HL-60/S4 treated with retinoic acid at 250 ng/mL for 4 days and 3 days (cell line): Measurements from ENCODE around the gene RPS6KA3.
"Not testable (repeated sequence)": the region's sequence is repeated elsewhere in the genome, so short reads cannot be mapped to it uniquely, and the experiment has no call there.

Experiments
- in situ Hi-C: fragments of 300-500 bp; cut with MboI; formaldehyde crosslinking; loops from 2 replicates; pipeline ENCODE4 v1.7.0; 2022; ENCODE audit warnings: low sequenced_read_pairs

The RPS6KA3 gene

GRCh38 chrX:20151689-20152088 lies 115.0 kb downstream of the RPS6KA3 start:
- in situ Hi-C loops, result no loop called here

GRCh38 chrX:20149326-20149725 lies 117.4 kb downstream of the RPS6KA3 start:
- in situ Hi-C loops, result no loop called here

GRCh38 chrX:20147561-20147960 lies 119.1 kb downstream of the RPS6KA3 start:
- in situ Hi-C loops, result no loop called here

- in situ Hi-C loops, result no loop called here
Observed at GRCh38 chrX:20144491-20144890, 122.2 kb downstream of the RPS6KA3 start.

- in situ Hi-C loops, result no loop called here
Observed at GRCh38 chrX:20143561-20143960, 123.1 kb downstream of the RPS6KA3 start.

- in situ Hi-C loops, result no loop called here
Observed at GRCh38 chrX:20143111-20143510, 123.6 kb downstream of the RPS6KA3 start.

- in situ Hi-C loops, result no loop called here
Observed at GRCh38 chrX:20141281-20142220, 125.2 kb downstream of the RPS6KA3 start, which contains the start of gene EIF1AX. Gene EIF1AX (minus strand): TSS chrX:20141838. CDS start chrX:20141640, 198 bp downstream.

- in situ Hi-C loops, result no loop called here
Observed at GRCh38 chrX:20140420-20140819, 126.3 kb downstream of the RPS6KA3 start.

GRCh38 chrX:20139966-20140365 lies 126.7 kb downstream of the RPS6KA3 start:
- in situ Hi-C loops, result no loop called here

GRCh38 chrX:20135944-20136343 lies 130.8 kb downstream of the RPS6KA3 start:
- in situ Hi-C loops, result no loop called here

- in situ Hi-C loops, result no loop called here
Observed at GRCh38 chrX:20132666-20133065, 134.0 kb downstream of the RPS6KA3 start.

- in situ Hi-C loops, result no loop called here
Observed at GRCh38 chrX:20130357-20130756, 136.4 kb downstream of the RPS6KA3 start.

GRCh38 chrX:20129547-20129946 lies 137.2 kb downstream of the RPS6KA3 start:
- in situ Hi-C loops, result no loop called here

- in situ Hi-C loops, result no loop called here
Observed at GRCh38 chrX:20128670-20129069, 138.0 kb downstream of the RPS6KA3 start.

GRCh38 chrX:20127440-20127839 lies 139.3 kb downstream of the RPS6KA3 start:
- in situ Hi-C loops, result not testable (repeated sequence)

GRCh38 chrX:20126833-20127232 lies 139.9 kb downstream of the RPS6KA3 start:
- in situ Hi-C loops, result not testable (repeated sequence)

- in situ Hi-C loops, result no loop called here
Observed at GRCh38 chrX:20124964-20125363, 141.7 kb downstream of the RPS6KA3 start.

- in situ Hi-C loops, result no loop called here
Observed at GRCh38 chrX:20118065-20118824, 148.5 kb downstream of the RPS6KA3 start.

- in situ Hi-C loops, result no loop called here
Observed at GRCh38 chrX:20116577-20117240, 150.0 kb downstream of the RPS6KA3 start, which contains the start of gene MAP7D2. Gene MAP7D2 (minus strand): TSS chrX:20116907. CDS start chrX:20116879, 28 bp downstream.

- in situ Hi-C loops, result no loop called here
Observed at GRCh38 chrX:20116087-20116576, 150.6 kb downstream of the RPS6KA3 start.
